H4 (cell line): ENCODE data around the gene CALU. TPM values are rescaled to one million over a fixed set of nuclear protein-coding genes. Genes with fewer than 3 reads are reported as not detected.
A peak's percentile ranks its signal among the peaks of the same experiment; 100 is the strongest.

ENCODE experiments used
- DNase-seq: peaks from one replicate; pipeline ENCODE4 v3.0.0-alpha.2; 2015; ENCODE audit warnings: low spot score
- total RNA-seq: library from RNA; depleted of rRNA; stranded (reverse); fragments of >200 nt; shearing (Covaris generic); gene quantifications from 2 replicates; pipeline ENCODE4 v1.2.3, GENCODE V29; 2014; rRNA removed

Gene CALU
- 462 and 489 TPM in 2 replicates for total RNA-seq

DNA sequence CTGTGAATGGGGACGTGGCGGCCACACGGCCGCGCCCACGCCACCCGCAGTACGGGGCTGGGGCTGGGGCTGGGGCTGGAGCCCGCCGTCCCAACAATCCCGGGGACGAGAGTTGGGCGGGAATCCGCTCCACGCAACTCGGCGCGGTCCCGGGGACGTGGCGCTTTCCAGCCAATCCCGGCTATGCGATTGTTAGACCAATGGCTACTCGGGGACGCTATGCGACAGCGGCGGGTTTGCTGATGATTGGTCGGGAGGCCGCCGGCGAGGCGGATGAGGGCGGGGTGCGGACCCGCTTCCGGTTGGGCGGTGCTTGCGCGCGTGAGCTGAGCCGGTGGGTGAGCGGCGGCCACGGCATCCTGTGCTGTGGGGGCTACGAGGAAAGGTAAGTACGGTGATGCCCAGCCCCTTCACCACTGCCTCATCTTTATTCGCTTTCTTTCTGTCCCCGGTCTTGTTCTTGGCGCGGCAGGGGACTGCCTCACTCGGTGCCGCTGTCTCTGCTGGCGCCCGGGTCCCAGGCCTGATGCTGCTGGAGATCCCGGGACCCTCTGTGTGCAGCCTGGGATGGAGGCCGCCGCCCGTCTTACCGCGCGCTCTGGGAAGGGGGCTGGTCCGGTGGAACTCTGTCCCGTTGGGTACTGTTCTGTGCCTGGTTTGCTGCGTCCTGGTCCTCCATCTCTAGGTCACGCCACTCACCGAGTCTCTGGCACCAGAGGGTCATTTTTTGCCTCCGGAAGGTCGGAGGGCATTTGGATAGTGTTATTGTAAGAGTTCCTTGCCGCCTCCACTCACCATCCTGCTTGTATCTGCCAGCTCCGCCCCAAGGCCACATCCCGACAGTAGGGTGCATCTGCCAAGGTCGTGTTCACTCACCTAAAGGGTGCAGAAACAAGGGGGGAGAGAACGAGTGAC, at the start of gene CALU:
CALU (plus strand) TSS at position 312 of the 915 bp plus-strand sequence. CDS start 9,225 bp downstream, outside the sequence.
- DNase-seq = peak; percentile 97

DNA sequence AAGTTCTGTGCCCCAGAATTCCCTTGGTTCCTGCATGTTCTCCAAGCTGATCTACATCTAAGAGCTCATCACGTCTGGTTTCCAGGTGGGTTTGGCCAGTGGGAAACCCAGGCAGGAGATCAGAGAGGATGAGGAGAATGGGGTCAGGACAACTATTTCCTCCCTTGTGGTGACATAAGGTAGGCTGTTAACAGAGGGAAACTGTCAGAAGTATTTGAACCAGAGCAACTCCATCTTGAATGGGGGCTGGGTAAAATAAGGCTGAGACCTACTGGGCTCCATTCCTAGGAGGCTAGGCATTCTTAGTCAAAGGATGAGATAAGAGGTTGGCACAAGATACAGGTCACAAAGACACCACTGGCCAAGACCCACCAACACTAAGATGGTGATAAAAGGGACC, 47.9 kb upstream of the CALU start:
- DNase-seq = no peak

DNA sequence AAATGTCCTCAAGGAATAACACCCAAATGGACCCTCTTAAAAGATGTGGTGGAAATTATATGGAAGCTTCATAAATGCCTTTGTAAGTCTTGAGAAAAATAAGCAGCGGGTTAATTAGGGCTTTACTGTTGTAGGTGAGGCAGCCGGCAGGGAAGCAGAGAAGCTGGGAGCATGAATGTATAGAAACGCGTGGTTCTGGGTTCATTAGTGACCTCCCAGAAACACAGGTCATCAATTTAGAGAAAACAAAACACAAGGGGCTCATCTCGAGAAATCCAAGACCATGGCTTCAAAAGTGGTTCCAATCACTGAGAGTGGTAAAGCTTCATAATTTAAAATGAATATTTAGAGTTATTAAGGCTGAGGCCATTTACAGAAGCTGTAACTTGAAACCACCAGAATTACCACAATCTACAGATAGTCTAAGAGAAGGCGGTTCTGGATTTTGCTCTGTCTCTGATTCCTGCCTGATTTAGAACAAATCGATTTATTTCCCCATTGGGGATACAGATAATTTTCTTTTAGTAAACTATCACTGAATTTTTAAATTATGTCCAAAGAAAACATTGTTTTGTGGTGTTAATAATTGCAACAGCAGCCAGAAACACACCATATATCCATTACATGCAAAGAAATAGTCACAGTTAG, 46.4 kb upstream of the CALU start:
- DNase-seq = no peak

DNA sequence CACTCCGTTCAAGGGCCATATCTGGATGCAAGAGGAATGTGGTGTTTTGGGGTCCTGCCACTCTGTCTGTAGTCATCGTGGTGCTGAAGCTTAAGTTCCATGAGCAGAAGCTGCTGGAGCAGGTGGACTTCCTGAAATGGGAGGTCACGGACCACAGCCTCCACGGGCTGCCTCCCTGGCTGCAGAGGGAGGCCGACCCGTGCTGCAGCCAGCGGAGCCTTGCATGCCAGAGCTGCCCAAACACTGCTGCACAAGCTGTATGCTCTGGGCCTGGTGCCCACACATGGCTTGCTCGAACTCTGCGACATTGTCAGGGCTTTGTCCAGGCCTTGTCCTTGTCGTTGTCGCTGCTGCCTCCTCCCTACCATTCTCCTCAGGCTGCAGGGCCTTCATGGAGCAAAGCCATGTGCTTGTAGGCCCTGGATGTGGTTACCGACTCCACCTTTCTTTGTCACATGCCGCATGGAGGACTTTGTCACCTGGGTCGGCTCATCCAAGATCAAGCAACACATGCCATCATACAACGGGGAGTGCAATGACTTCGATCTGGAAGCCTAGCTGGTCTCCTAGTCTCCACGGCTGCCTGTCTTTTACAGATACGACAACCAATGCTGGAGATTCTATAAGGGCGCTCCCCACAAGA, 45.7 kb upstream of the CALU start:
- DNase-seq = no peak

DNA sequence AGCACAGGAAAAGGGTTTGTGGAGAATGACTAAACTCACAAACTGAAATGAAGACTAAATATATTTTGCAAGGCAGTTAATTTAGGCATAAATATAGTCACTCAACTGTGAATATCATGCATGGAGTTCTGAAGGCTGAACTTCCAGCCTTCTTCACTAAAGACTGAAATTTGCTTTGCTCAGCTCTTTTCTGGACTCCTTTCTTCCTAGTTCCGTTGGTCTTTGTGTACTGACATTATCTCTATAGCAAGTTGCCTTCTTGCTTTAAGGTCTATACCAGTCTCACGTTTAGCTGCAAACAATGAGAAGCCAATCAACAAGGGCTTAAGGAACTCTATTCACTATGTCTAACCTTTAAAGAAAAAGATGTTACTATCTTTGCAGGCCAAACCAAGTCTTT, 44.4 kb upstream of the CALU start:
- no peak for DNase-seq

DNA sequence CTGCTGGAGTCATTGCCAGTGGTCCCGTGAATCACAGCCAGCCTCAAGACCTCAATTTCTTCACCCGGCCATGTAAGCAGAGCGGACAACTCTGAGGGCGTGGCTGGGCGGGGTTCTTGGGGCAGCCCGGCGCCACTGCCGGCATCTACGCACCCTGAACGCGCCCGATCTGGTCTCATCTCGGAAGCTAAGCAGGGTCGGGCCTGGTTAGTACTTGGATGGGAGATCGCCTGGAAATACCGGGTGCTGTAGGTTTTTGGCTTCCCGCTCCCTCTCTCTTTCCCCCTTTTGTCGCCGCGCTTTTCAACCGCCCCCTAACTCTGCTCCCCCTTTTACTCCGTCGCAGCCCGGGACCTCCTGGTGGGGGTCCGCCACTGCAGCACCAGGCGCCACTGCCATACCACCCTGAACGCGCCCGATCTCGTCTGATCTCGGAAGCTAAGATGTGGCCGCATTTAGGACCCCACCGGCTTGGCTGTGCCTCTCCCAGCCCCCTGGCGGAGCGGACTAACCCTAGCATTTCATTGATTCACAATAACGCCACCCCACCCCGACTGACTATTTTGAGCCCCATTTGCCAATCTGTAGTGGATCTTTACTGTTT, 41.8 kb upstream of the CALU start:
- no peak for DNase-seq

DNA sequence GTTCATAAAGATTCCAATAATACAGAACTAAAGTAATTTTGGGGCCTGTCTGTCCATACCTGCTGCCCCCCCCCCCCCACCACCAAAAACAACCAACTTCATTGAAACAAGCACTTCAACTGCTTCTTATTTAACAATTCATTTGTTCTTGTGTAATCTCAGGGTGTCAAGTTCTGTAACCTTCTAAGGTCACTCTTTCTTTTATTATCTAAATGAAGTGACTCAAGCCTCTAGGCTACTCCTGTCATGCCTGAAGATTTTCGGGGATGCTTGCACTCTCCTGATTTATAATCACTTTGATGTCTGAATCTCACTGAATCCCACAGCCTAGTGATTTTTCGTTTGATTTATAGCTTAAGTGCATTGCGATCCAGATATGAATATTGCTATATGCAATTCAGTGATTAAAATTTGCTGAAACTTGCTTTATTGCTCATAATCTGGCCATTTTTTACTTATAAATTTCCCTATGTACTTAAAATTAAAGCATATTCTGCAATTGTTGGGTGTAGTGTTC, 39.9 kb upstream of the CALU start:
- no peak for DNase-seq

DNA sequence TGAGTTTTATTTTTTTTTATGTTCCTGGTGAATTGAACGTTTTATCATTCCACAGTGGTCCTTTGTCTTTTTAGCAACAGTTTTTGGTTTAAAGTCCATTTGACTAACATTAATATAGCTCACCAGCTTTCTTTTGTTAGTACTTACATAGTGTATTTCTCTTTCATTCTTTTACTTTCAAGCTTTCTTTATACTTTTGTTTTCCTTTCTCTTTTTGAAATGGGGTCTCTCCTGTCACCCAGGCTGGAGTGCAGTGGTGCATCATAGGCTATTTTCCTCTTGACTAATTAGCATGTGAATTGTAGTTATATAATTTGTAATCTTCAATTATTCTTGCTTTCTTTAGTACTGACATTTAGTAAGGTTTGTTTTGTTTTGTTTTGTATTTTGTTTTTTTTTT, 39.3 kb upstream of the CALU start:
- DNase-seq = no peak

DNA sequence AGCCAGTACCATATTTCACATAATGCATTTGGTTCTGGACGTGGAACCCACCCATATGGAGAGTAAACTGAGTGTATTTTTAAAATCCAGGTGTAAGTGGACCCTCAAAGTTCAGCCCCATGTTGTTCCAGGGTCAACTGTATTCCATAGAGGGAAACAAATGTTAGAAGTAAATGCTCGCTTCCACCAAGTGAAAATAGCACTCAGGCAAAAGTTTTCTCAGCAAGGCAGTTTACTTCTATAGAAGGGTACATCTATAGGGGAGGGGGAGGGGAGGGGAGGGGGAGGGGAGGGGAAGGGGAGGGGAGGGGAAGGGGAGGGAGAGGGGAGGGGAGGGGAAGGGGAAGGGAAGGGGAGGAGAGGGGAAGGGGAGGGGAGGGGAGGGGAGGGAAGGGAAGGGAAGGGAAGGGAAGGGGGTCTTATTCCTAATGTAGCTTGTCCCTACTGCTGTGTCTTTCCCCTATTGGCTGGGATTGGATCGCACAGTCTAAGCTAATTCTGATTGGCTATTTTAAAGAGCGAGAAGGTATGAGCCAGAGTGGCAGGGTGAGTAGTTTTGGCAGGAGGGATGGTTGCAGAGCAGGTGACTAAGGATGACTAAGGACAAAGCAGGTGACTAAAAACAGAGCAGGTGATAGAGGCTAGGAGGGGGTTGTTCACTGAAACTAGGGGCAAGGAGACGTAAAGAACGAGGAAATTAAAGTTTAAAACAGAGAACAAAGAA, 37.9 kb upstream of the CALU start:
- DNase-seq = no peak

DNA sequence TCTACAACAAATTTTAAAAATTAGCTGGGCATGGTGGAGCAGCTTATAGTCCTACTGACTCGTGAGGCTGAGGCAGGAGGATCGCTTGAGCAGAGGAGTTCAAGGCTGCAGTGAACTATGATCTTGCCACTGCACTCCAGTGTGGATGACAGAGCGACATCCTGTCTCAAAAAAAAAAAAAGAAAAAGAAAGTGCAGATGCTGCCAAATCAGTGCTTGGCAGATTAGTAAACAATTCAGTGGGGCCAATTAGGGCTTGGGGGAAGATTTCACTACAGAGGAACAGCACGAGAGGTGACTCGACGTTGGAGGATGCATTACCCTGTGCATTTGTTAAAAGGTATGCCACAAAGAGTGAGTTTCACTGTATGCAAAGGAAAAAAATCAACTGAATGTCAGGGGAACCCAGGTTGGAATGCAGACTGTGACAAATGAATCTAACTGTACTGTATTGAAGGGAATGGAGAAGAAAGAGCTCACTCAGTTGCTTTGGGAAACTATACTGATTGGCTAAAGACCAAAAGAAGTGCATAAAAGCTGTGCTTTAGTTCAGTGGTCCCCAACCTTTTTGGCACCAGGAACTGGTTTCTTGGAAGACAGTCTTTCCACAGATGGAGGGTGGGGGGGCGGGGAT, 35.4 kb upstream of the CALU start:
- peak; percentile 34 for DNase-seq

DNA sequence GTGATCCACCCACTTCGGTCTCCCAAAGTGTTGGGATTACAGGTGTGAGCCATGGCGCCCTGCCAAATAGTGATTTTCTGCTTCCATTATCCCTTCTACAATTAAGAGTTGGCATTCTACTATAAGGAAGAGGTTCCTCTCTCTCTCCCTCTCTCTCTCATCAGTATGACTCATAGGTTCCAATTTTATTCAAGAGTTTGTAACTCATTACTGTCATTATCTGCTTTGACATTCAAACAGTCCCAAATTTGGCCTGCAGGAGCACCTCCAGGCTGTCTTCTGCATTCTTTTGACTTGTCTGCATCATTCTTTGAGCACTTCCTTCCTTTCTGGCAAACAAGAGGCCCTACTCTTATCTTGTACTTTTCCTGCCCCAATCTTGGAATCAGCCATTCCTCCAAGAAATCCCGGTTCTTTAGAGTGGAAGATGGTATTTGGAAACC, 33.2 kb upstream of the CALU start:
- no peak for DNase-seq

DNA sequence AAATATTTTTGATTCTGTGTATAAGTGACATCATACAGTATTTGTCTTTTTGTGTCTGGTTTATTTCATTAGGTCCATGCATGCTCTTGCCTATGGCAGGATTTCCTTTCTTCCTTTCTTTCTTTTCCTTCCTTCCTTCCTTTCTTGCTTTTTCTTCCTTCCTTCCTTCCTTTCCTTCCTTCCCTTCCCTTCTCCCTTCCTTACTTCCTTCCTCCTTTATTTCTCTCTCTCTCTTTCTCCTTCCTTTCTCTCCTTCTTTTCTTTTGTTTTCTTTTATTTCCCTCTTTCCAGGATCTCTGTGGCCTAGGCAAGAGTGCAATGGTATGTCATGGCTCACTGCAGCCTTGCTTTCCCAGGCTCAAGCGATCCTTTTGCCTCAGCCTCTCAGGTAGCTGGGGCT, 31.4 kb upstream of the CALU start:
- DNase-seq = no peak

DNA sequence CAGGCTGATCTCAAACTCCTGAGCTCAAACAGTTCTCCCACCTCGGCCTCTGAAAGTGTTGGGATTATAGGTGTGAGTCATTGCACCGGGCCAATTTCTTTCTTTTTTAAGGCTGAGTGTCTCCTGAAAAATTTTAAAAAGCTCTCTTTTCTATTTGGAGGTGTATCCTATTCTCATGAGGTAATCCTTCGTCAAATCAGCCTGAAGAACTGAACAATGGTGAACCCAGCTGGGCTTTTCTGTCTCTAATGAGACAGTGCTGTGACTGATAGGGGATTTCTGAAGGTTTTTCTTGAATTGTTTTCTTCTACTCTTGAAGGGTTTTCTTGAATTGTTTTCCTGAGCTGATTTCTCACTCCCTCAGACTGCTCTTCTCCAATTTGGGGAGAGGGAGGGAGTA, 30.9 kb upstream of the CALU start:
- no peak for DNase-seq

DNA sequence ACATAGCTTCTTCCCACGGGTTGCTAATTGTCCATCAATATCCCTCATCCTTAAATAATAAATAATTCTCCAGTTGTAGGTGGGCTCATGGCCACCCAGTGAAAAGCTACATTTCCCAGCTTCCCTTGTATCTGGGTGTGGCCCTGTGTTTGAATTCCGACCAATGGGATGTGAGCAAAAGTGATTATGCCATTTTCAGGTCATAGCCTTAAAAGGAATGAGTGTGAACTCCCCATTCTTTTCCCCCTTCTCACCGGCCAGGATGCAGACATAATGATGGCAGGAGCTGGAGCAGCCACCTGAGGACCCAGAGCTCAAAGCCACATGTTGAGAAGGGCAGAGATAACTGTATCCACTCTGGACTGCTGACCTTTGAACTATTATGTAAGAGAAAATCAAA, 30.3 kb upstream of the CALU start:
- DNase-seq = no peak

DNA sequence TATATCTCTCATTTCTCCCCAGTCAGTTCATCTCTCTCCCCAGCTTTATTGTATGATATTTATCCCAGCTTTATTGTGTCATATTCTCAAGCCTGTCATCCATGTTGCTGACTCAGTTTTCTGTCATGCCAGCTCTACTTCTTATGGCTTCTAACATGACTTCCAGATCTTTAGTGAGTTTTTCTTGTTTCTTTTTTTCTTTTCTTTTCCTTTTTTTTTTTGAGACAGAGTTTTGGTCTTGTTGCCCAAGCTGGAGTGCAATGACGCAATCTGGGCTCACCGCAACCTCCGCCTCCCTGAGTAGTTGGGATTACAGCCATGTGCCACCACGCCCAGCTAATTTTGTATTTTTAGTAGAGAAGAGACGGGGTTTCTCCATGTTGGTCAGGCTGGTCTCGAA, 28.7 kb upstream of the CALU start:
- DNase-seq = no peak

DNA sequence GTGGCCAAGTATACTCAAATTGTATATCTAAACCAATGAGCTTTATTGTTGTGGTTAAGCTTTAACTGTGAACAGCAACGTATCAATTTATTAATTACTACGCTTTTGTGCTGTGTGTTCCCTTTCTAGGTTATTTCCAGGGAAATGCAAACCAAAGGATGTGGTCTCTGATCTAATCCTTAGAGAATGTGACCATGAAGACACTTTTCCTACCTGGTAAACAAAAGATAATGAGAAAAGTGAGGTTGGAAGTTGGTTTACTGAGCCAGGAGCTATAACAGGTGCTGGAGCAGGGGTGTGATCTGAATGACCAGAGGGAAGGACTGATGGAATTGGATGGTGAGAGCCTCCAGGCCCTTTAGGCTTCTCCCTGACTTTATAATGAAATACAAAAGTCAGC, 25.4 kb upstream of the CALU start:
- DNase-seq = no peak

DNA sequence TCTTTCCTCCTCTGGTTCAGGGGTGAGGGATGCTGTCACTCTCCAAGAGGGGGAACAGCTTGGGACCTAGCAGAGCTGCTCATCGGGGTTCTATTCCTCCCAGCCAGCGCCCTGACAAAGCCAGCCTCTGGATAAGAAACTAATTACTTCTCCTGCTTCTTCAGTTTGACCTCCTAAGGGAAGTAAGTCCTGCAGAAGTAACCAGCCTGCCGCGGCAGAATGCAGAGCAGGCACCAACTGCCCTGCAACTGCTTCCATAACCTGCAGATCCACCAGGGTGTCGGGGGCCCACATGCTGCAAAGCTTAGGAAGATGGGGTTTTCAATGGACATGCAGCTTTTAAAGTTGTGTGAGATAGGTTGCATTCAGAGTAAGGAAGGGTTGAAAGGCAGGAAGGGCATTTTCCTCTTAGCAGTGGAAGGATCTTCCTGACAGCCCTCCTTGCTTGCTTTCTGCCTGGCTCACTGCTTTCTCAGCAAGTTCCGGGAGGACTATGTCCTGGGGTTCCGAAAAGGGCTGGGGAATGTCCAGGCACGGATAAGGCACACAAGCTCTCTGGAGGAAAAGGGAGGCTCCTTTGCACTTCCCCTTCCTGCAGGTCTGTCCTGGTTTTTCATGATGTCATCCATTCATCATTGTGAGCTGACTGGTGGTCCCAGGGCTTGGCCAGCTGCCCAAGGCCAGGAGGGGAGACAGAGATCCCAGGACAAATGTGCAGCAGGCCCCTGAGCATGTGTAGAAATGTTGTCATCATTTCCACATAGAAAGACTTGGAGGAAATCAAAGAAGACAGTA, 24.3 kb upstream of the CALU start:
- DNase-seq = no peak

DNA sequence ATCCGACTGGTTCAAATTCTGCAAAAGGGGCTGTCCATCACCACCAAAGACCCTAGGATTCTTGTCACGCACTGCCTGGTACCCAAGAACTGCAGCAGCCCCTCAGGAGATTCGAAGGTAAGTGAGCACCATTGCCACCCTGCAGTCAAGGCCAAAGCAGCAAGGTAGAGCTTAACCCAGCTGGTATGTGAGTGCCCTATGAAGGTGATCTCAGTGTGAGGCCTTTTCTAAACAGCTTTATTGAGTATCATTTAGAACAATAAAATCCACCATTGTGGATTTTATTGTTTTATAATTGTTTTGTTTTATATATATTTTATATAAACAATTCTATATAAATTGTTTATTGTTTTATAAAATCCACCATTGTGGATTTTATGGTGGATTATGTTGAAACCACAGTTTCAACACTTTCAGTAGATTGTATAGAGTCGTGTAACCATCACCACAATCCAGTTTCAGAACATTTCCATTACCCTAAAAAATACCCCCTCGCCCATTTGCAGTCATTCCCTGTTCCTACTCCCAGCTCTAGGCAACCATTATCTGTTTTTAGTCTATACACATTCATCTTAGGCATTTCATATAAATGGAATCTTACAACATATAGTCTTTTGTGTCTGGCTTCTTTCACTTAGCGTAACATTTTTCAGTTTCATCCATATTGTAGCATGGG, 20.1 kb upstream of the CALU start:
- DNase-seq = no peak

DNA sequence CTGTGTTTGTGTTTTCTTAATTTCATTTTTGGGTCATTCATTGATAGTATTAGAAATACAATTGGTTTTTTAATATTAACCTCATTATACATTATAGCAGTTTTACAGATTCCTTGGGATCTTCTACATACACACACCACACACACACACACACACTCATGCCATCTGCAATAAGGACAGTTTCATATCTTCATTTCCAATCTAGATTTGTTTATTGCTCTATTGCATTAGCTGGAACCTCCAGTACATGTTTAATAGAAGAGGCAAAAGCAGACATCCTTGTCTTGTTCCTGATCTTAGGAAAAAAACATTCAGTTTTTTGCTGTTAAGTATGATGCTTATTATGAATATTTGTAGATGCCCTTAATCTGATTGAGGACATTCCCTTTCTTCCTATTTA, 17.8 kb upstream of the CALU start:
- no peak for DNase-seq
